HG03571 (cell line): ENCODE data around the gene ZNF71.

Source experiments
- ATAC-seq: cut with Tn5 transposase; IDR thresholded peaks from one replicate; pipeline ENCODE4 v1.9.1; 2021; ENCODE audit not compliant: unreplicated experiment

The ZNF71 gene

GRCh38 chr19:56594783-56595547 lies at the start of gene ZNF71:
ZNF71 (plus strand) TSS chr19:56595302; CDS start chr19:56601559, 6,257 bp downstream.
- peak; percentile 82 for ATAC-seq

GRCh38 chr19:56547535-56547934 lies 47.6 kb upstream of the ZNF71 start:
- no peak for ATAC-seq

- ATAC-seq = no peak
These were observed 40.7 kb upstream of the ZNF71 start for GRCh38 chr19:56554272-56554869.

- no peak for ATAC-seq
These were observed 32.3 kb upstream of the ZNF71 start for GRCh38 chr19:56562766-56563165.

GRCh38 chr19:56566904-56567273 lies 28.2 kb upstream of the ZNF71 start:
- peak; percentile 10 for ATAC-seq

- peak; percentile 90 for ATAC-seq
These were observed 27.6 kb upstream of the ZNF71 start, which contains the start of gene ZNF470 for GRCh38 chr19:56567274-56568120. ZNF470 (plus strand) TSS chr19:56567468; CDS start chr19:56570312, 2,844 bp downstream.

- ATAC-seq = no peak
These were observed 22.5 kb upstream of the ZNF71 start for GRCh38 chr19:56572589-56572988.

- no peak for ATAC-seq
These were observed 21.2 kb upstream of the ZNF71 start for GRCh38 chr19:56573914-56574313.

GRCh38 chr19:56577719-56578602 lies 17.1 kb upstream of the ZNF71 start:
- no peak for ATAC-seq

- no peak for ATAC-seq
These were observed 688 bp upstream of the ZNF71 start for GRCh38 chr19:56594446-56594782.

- no peak for ATAC-seq
These were observed 422 bp downstream of the ZNF71 start for GRCh38 chr19:56595548-56595899.

- ATAC-seq = no peak
These were observed 1.6 kb downstream of the ZNF71 start for GRCh38 chr19:56596676-56597075.

GRCh38 chr19:56597696-56598095 lies 2.6 kb downstream of the ZNF71 start:
- no peak for ATAC-seq

- no peak for ATAC-seq
These were observed 6.3 kb downstream of the ZNF71 start for GRCh38 chr19:56601375-56601774.

- ATAC-seq = no peak
These were observed 8.7 kb downstream of the ZNF71 start for GRCh38 chr19:56603829-56604228.

- ATAC-seq = no peak
These were observed 13.3 kb downstream of the ZNF71 start for GRCh38 chr19:56608274-56608964.

- ATAC-seq = no peak
These were observed 16.2 kb downstream of the ZNF71 start for GRCh38 chr19:56611288-56611687.

GRCh38 chr19:56612737-56613136 lies 17.6 kb downstream of the ZNF71 start:
- ATAC-seq = no peak

GRCh38 chr19:56613639-56614038 lies 18.5 kb downstream of the ZNF71 start:
- ATAC-seq = no peak

- no peak for ATAC-seq
These were observed 22.4 kb downstream of the ZNF71 start for GRCh38 chr19:56617531-56617930.
